Fibroblast of mammary gland (primary cell): ENCODE measurements around the gene GALNS.

Experiments
- DNase-seq: peaks from one replicate; pipeline ENCODE4 v3.0.0-alpha.2; 2010; ENCODE audit warnings: low read depth
- H3K4me3 ChIP-seq: 2 replicates; pipeline ENCODE4 v1.5.1; 2011; ENCODE audit warnings: low read depth, mild to moderate bottlenecking, low read length, moderate library complexity; ENCODE audit not compliant: control insufficient read depth
- CTCF ChIP-seq: conservative IDR thresholded peaks from 2 replicates; pipeline ENCODE4 v1.5.1; 2011; ENCODE audit warnings: low read depth, low read length, inconsistent platforms; ENCODE audit not compliant: control insufficient read depth, insufficient read depth

GALNS gene

GRCh38 chr16:88867581-88868246 lies 11.0 kb upstream of the GALNS start:
- TF ChIP-seq CTCF = no peak
- H3K4me3 ChIP-seq = no peak overlapping the region
- DNase-seq = no peak

- H3K4me3 ChIP-seq = no peak within 1 kb of the TSS
- no peak for TF ChIP-seq CTCF
- no peak for DNase-seq
Observed at GRCh38 chr16:88866151-88866920, 9.6 kb upstream of the GALNS start, which contains the start of gene PABPN1L. TSS of gene PABPN1L (minus strand) at chr16:88866660. CDS start at chr16:88866606, 54 bp downstream.

- no peak for TF ChIP-seq CTCF
- no peak for DNase-seq
- no peak overlapping the region for H3K4me3 ChIP-seq
Observed at GRCh38 chr16:88865742-88866141, 9.0 kb upstream of the GALNS start.

GRCh38 chr16:88865310-88865709 lies 8.6 kb upstream of the GALNS start:
- DNase-seq = no peak
- H3K4me3 ChIP-seq = no peak overlapping the region
- no peak for TF ChIP-seq CTCF

- H3K4me3 ChIP-seq = no peak overlapping the region
- DNase-seq = no peak
- TF ChIP-seq CTCF = no peak
Observed at GRCh38 chr16:88864521-88864920, 7.8 kb upstream of the GALNS start.

- H3K4me3 ChIP-seq = no peak overlapping the region
- TF ChIP-seq CTCF = no peak
- no peak for DNase-seq
Observed at GRCh38 chr16:88864099-88864498, 7.4 kb upstream of the GALNS start.
